HL-60 (cell line): ENCODE results near the gene PPIL4.

Experiments
- DNase-seq, 2 experiments: peaks; one replicate each; pipeline ENCODE4 v3.0.0-alpha.2; 2010 to 2020; ENCODE audit warnings: low read depth in 1 of 2, low spot score in 1 of 2
- H3K27ac ChIP-seq: fragments of 250-450 bp; sonication (Bioruptor Pico); replicated peaks from 2 replicates; pipeline ENCODE4 v1.5.1; 2020; ENCODE audit warnings: mild to moderate bottlenecking, moderate library complexity
- H3K27me3 ChIP-seq: fragments of 250-450 bp; sonication (Bioruptor Pico); 2 replicates; pipeline ENCODE4 v1.5.1; 2021; ENCODE audit warnings: mild to moderate bottlenecking, moderate library complexity; ENCODE audit not compliant: insufficient read depth, poor library complexity, severe bottlenecking
- H3K4me3 ChIP-seq: replicated peaks from 2 replicates; pipeline ENCODE4 v1.5.1; 2011; ENCODE audit warnings: mild to moderate bottlenecking, control low read depth, low read length; ENCODE audit not compliant: insufficient read depth
- CTCF ChIP-seq: IDR thresholded peaks from one replicate; pipeline ENCODE4 v1.5.1; 2011; ENCODE audit warnings: low read length, control low read depth, inconsistent platforms; ENCODE audit not compliant: insufficient read depth
- GABPA ChIP-seq: IDR thresholded peaks from 2 replicates; pipeline ENCODE4 v1.6.1; 2012; ENCODE audit warnings: low read depth
- POLR2AphosphoS5 ChIP-seq: IDR thresholded peaks from 2 replicates; pipeline ENCODE4 v1.6.1; 2012; ENCODE audit warnings: low read depth
- REST ChIP-seq: IDR thresholded peaks from 2 replicates; pipeline ENCODE4 v1.6.1; 2012; ENCODE audit warnings: low read depth; ENCODE audit not compliant: insufficient replicate concordance
- SPI1 ChIP-seq: IDR thresholded peaks from 2 replicates; pipeline ENCODE4 v1.6.1; 2012; ENCODE audit warnings: low read depth, mild to moderate bottlenecking, borderline replicate concordance

The PPIL4 gene

GRCh38 chr6:149529650-149530049 lies 16.2 kb downstream of the PPIL4 start:
- DNase-seq: no peak
- Histone ChIP-seq H3K4me3 (no peak overlapping the region), H3K27ac (no peak overlapping the region), H3K27me3 (no peaks in the 10 kb centered on the region)
- TF ChIP-seq REST (no peak), POLR2AphosphoS5 (no peak), CTCF (no peak), SPI1 (no peak), GABPA (no peak)

GRCh38 chr6:149515494-149515893 lies 30.3 kb downstream of the PPIL4 start:
- Histone ChIP-seq H3K4me3 (no peak overlapping the region), H3K27me3 (no peaks in the 10 kb centered on the region), H3K27ac (no peak overlapping the region)
- TF ChIP-seq CTCF: no peak
- no peak for TF ChIP-seq POLR2AphosphoS5
- TF ChIP-seq SPI1: no peak
- no peak for TF ChIP-seq REST
- TF ChIP-seq GABPA: no peak
- DNase-seq: no peak

GRCh38 chr6:149513915-149514314 lies 31.9 kb downstream of the PPIL4 start:
- DNase-seq: no peak
- Histone ChIP-seq H3K4me3 (no peak overlapping the region), H3K27ac (no peak overlapping the region), H3K27me3 (no peaks in the 10 kb centered on the region)
- TF ChIP-seq GABPA (no peak), CTCF (no peak), POLR2AphosphoS5 (no peak), REST (no peak), SPI1 (no peak)
